ENCODE measurements around the gene SLIT3.

SLIT3 gene

DNA sequence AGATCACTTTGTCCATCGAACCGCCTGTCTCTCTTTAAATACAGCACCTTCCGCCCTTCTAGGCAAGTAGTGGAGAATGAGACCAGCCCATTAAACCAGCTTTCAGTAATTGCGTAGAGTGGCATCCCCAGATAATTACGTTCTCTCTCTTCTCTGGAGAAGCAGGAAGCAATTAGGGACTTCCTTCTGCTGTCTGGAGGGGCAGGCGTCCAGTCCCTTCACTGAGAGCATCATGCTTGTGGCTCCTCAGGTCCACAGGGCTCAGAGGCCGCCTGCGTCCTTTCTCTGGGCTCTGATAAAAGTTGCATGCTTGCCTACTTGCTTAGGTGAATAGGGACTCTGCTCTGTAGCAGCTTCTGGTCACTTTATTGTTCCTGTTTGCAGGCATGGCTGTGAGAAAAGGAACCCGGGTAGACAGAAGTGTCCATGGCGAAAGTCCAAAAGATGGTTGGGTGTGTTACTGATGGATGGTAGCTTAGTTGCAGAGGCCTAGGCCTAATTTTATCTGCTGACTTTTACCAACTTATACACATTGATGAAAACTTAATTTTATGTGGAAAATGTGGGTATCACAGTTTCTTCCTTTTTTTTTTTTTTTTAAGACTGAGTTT is 422.7 kb downstream of the SLIT3 start:
- DNase-seq = no peak

DNA sequence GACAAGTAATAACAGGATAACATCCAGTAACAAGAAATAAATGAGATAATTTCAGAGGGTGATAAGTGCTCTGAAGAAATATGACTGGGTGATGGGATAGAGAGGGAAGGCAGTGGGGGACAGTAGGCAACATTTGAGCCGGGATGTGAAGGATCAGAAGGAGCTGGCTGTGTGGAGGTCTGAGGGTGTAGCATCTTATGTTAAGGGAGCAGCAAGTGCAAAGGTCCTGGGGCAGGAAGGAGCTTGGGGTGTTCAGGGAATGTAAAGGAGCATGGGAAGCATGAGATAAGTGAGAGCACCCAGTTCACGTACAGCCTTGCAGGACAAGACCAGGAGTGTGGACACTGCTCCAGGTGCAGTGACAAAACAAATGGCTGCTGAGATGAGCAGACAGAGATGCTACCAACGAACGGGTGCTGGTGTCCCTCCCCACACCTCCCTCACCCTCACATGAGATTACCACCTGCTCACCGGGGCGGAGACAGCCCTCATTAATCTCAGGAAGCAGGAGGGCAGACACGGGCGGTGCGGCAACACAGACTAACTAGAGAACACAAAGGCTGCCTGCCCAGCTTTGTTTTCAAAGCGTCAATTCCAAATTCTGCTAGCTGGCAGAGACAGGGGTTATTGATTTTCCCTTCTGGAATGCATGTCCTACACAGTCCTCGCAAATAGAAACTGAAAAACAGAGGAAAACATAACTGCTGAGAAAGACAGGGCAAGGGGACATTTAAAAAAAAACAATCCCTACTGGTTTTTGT is 423.6 kb downstream of the SLIT3 start:
- no peak for DNase-seq

DNA sequence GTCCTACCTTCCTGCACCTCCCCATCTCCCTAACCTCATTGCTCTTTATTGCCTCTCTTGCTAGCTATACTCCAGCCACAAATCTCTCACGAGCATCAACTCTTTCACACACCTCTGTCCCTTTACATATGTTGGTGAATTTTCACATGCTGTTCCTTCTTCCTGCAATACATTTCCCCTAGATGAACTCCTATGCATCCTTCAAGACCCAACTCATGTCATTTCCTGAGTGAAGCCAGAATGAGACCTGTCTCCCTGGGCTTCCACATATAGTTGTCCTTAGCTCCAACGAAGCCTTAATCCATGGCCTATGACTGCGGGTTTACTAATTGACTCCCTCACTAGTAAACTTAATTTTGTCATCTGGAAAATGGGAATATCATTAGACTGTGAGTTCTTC is 424.5 kb downstream of the SLIT3 start:
- no peak for DNase-seq

DNA sequence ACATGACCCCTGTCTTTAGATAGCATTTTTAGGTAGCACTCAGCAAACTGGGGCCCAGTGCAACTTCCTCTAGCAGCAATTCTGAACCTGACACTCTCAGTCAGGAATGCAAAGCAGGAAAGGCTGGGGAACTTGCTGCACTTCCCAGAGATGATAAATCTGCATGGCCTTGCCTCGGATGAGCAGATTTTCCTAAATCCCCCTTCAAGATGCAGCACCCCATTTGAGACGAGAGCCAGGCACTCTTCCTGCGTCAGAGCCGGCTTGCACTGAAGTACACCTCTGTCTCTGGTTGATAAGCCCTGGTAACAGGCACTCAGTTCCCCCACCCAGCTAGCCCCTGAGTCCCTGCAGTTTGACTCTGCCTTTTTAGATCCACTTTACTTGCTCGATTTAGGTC is 425.1 kb downstream of the SLIT3 start:
- no peak for DNase-seq

DNA sequence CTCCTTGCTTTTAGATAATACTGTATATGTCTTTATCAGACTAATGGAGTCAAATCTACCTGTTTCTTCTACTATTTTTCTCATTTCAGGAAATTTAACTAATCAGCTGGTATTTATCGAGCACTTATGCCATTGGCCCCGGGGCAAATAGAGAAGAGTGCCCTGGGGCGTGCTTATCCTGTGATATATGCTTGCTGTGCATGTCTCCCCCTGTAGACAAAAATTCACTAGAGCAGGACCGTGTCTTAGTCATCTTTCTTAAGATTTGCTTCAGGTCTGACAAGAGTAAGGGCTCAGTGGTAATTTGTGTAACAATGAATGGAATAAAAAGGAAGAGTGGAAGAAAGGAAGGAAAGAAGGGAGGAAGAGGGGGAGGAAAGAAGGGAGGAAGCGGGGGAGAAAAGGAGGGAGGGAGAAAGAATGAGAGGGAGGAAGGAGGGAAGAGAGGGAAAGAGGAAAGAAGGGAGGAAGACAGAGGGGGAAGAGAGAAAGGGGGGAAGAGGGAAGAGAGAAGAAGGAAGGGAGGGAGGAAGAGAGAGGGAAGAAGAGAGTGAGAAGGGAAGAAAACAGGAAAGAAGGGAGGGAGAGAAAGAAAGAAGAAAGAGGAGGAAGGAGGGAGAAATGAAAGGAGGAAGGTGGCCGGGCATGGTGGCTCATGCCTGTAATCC is 426.1 kb downstream of the SLIT3 start:
- no peak for DNase-seq

DNA sequence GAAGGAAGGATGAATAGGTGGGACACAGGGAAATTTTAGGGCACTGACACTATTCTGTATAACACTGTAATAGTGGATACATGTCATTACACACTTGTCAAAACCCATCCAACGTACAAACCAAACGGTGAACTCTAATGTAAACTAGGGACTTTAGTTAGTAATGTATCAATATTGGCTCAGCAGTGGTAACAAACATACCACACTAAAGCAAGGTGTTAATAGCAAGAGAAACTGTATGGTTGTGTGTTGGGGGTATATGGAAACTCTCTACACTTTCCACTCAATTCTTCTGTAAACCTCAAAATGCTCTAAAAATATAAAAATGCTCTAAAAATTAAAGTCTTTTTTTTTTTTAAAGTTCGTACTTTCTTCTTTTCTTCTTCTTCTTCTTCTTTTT is 428.7 kb downstream of the SLIT3 start:
- DNase-seq = no peak

DNA sequence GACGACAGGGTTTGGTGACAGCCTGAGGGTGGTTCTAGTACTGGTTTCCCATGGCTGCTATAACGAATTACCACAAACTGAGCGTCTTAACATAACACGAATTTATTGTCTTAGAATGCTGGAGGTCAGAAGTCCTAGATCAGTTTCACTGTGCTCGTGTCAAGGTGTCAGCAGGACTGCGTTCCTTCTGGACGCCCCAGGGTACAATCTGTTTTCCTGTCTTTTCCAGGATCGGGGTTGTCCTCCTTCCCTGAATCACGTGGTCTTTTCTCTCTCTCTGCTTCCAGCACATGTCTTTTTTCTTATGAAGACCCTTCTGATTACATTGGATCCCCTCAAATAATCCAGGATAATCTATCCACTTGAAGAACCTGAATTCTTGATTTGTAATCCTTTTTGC is 430.0 kb downstream of the SLIT3 start:
- DNase-seq = no peak

DNA sequence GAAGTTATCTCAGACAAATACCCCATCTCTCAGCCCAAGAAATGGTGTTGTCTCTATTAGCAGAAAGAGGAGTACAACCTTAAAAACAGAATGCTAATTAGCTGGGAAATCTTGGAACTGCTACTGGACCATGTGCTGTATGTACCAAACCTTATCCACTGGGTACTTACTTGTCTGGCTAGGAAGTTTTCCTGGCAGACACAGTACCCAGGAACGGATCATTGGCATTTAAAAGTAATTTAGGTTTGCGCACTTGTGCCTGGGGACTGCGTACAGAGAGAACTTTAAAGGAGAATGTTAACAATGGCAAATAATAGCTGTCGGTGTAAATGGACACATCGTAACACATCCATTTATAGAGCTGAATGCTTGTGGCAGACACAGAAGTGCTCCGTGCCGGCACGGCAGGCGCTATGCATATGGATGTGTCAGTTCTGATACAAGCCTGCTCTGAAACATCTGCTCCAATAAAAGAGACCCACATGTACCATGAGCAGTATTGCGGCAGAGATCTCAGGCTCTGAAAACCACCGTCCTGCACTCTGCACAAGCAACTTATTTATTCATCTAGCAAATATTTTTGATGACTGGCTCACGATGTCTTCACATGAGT is 431.2 kb downstream of the SLIT3 start:
- DNase-seq = no peak

DNA sequence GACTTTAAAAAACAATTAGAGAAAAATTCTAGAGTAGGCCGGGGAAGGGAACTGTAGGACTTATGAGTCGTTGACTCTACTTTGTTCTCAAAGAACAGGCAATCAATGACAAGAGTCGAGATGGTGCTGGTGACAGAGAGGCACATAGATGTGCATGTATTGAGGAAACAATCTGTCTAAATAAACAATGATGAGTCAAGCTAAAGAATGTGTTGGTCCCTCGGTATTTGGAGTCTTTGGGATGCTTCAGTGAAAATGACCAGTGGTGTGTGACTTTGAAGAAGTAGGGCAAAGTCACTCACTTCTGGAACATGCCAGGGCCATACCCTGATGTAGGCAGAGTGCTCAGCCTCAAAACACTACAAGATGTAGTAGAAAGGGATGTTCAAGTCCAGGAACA is 433.7 kb downstream of the SLIT3 start:
- no peak for DNase-seq

DNA sequence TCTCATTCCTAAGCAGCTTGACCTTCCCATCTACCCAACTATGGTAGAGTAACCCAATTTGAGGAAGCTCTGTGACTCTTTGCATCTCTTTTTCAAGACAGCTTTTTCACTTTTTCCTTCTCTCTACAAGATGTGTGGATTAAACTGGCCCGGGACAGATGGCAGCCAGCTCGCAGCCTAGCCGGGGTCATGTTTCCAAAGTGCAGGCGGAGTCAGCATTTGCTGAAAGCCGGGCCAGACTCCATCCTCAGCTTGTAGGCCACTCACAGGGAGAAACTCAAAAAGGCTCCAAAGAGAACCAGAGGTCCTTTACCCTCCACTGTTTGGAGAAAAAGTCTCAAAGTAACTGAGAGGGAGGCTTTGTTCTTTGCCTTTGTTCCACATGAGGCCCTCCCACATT is 435.0 kb downstream of the SLIT3 start:
- DNase-seq = no peak

DNA sequence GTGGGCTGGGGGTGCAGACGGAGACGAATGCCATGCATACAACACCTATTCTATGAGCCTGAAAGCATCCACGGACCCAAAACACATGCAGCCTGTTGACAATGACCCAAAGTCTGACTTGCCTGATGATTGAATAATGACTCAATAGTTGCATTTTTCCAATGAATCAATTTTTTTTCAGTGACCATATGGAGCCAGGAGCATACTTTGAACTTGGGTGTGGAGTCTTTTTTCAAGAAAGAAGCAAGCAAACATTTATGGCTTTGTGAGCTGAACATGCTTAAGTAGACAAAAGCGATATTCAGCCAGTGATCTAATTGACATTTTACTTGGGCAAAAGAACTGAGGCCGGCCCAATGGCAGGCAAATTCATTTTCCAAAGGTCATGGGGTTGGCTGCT is 437.9 kb downstream of the SLIT3 start:
- no peak for DNase-seq

DNA sequence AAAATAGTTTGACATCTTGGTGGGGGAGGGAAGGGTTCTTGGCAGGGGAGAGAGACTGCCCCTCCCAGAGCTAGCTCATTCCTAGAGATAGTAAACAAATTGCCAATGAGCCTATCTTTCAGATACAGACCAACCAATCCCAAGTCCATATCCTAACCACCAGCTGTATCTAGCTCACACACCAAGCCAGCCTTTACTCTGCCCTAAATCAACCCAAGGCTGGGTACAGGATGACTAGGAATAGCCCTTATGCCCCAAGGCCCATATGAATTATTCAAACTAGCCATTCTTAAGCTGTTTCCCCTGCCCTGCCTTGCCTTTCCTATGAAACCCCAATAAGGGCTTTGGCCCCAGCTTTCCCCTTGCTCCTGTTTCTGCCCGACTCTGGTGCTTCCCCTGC is 440.4 kb downstream of the SLIT3 start:
- no peak for DNase-seq

DNA sequence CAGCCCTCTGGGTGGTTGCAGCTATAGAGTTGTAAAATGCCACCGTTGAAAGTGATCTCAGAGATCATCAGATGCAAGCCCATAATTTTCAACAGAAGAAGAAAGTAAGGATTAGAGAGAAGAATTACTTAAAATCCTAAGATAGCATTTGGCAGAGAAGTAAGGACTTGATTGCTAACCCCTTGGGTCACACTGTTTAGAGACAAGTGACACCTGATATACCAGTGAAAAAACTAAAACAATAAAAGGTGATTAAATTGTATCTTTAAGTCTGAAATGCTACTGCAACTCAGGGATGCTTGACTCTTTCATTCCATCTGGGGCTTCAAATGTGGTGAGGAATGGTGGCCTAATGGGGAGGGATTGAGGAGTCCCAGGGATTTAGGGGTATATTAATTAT is 440.9 kb downstream of the SLIT3 start:
- no peak for DNase-seq

DNA sequence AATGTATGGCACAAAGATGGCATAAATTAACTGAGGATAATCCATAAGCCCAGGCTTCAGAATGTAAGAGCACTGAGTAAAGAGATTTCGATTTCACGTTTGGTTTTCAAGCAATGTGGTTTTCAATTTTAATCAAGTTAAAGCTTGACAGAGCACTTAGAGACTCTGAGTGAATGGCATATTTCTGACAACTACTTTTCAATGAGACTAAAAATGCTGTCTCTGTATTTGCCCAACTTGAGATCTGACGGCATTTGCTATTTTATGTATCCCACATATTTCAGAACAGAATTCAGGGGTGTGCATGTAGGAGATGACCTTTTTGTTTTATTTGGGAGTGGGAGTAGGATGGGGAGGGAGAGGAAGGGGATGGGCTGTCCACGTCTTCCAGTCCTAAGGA is 441.5 kb downstream of the SLIT3 start:
- no peak for DNase-seq

DNA sequence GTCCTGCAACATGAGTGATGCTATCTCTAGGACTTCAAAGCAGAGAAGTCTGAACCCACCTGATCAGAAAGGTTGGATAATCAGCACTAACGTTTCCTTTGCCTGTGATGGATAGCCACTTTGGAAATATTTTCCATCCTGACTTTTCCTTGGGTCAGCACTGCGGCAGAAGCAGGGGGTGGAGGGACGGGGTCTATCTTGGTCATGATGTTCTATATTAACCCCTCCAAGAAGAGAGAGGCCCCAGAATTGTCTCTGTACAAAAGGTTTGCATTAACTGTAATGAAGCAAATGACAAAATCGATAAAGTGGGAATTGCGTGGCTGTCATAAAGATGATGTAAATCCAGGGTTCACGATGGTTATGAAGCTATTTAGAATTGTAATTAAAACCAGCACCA is 441.9 kb downstream of the SLIT3 start:
- DNase-seq = no peak

DNA sequence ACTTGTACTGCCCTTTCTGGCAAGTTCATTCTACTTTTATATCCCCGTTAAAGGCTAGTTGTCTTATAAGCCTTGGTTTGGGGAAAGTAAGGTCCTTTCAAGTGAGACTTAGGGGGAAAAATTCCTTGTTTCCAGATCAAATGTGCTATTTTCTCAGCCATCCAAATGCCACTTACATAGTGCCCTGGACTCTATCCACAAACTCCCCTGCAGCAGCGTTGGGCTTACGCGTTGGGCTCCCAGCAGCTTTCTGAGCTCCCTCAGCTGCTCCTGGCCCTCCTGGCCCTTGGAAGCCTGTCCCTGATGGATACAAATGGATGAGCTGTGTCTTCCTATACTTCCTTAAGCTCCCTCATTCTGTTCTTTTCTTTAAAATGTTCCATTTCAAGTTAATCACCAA is 442.6 kb downstream of the SLIT3 start:
- DNase-seq = no peak

DNA sequence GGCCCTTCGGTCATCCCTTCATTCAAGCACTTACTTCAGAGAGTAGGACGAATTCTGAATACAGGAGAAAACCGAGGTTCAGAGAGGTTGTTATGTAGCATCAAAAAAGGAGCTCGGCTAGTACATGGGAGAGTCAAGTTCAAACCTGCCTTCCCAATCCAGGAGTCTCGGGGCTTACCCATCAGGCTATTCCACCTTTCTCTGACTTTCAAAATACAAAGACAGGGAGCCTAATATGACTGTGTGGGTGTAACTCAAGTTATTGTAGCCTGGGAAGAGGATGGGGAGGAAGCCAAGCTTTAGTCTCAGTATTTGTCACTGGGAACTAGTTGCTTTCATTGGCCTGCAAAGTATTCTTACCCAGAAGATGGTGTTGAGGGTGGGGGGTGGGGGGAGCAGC is 447.0 kb downstream of the SLIT3 start:
- DNase-seq = no peak

DNA sequence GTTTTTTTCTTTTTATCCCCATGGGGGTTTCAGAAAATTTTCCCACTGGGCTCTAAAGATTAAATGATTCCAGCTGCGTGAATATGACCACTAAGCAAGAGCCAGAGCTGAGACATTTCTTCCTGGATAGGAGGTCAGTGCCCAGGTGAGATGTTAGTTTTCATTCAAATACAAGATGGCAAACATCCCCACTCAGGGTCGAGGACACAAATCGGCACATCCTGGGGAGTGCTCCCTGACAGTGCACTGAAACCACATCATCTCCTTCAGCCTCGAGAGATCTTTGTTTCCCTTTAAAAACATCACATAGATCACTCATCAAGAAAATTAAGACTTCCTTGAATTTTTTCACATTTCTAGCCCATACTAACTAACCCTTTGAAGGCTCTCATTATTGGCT is 448.6 kb downstream of the SLIT3 start:
- DNase-seq = no peak

DNA sequence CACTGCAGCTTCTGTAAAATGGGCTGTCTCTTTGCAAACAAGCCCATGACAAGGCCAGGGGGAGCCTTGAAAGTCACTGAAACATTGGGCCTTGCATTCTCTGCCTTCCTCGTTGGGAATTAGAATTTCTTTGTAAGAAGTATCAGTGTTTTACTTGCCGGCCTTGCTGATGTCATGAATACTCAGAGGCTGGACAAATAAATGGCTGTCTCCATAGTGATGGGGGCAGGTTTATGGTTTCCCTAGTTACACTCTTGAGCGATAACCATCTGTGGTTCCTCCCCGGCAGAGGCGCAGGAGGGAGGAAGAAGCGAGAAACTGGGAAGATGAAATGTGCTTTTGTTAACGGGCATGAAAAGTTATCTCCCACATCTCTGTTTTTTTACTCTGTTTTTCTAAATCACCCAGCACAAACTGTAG is 449.0 kb downstream of the SLIT3 start:
- no peak for DNase-seq

DNA sequence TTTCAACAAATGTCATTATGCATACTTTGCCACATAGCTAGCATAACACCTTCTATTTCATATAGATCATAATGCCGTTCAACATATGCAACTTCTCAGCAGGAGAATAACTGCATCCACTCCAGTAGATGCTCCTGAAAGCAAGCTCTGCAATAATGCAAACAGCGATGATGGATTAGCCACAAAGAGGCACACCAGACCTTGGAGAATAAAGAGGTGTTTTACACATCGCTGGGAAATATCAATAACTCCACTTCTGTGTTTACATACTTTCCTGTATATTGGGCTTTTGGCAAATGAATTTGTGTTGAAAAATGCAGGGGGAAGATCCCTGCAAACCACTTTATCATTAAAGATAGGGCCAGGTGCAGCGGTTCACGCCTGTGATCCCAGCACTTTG is 450.3 kb downstream of the SLIT3 start:
- DNase-seq = no peak

DNA sequence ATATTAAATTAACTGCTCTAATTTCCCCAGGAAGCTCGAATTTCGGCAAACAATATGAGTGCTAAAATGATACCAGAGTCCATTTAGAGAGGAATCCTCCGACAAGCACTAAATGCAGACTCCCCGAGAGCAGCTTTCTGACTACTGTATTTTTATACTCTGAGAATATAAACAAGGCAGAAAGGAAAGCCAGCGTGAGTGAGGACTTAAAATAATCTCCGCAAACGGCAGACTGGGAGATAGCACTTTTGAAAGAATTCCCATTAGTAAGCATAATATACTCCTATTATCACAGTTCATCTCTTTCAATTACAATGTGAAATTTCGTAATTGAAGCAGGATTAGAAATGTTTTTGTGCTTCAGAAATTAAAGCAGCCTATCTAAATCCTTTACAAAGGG is 452.4 kb downstream of the SLIT3 start:
- no peak for DNase-seq

DNA sequence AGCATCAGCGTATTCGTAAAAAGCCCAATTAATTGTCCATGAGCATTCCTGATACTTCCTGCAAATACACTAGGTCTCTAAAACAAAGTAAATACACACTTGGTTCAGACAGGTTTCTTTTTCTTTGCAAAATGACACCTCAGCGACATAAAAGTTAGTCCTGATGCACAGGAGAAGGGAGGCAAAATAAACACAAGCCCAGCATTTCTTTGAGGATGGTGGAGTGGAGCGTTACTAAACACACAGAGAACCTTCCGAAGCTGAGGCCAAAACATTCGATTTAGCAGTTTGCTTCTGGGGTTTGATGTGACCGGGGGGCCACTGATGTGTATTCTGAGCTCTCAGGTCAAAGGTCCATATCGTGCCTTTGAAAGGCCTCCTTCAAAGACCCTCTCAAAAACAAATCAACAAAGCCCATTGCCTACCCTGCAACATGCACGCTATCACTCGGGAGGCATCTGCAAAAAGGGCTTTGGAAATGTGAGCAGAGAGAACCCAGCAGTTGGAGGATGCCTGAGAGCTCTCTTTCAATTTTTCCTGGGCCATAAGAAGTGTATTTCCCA is 453.3 kb downstream of the SLIT3 start:
- DNase-seq = no peak

DNA sequence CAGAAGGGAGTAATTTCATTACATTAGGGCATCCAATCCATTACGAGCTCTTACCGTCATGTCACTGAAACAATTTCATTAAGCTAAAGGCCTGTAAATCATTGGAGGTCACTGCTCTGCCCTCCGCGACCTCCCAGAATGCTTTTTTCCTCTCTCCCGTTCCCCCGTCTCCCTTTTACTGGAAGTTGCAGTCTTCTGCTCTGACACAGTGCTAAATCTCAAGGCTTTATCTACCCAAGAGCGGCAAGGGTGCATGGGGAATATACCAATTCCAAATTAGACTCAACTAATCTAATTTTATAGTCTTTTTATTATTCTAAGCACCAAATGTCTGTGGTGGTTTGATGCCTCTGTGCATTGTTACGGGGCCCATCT is 456.0 kb downstream of the SLIT3 start:
- no peak for DNase-seq
